Measurements from ENCODE around the gene C6orf118.

C6orf118 gene

GRCh38 chr6:165321150-165321549, 11.7 kb upstream of the C6orf118 start:
- TF ChIP-seq USF1 (IDR thresholded peaks at IDR 0.05) (no peak), TCF12 (IDR thresholded peaks at IDR 0.05; ENCODE audit: low read depth) (no peak), EGR1 (IDR thresholded peaks at IDR 0.05) (no peak), TEAD4 (IDR thresholded peaks at IDR 0.05) (no peak), YY1 (IDR thresholded peaks at IDR 0.05; ENCODE audit: low read depth) (no peak), FOXM1 (IDR thresholded peaks at IDR 0.05; ENCODE audit: borderline replicate concordance, low read depth) (no peak), TAF1 (IDR thresholded peaks at IDR 0.05; ENCODE audit: low read depth) (no peak), EP300 (IDR thresholded peaks at IDR 0.05; ENCODE audit: borderline replicate concordance) (no peak), CREB1 (IDR thresholded peaks at IDR 0.05; ENCODE audit: low read depth) (no peak), NFIC (IDR thresholded peaks at IDR 0.05) (no peak), CEBPB (IDR thresholded peaks at IDR 0.05) (no peak), MAX (IDR thresholded peaks at IDR 0.05) (no peak), ZBTB7A (IDR thresholded peaks at IDR 0.05; ENCODE audit: low read depth) (no peak)

GRCh38 chr6:165317723-165318122, 8.3 kb upstream of the C6orf118 start:
- TF ChIP-seq CEBPB (IDR thresholded peaks at IDR 0.05) (no peak), CREB1 (IDR thresholded peaks at IDR 0.05; ENCODE audit: low read depth) (no peak), EGR1 (IDR thresholded peaks at IDR 0.05) (no peak), TAF1 (IDR thresholded peaks at IDR 0.05; ENCODE audit: low read depth) (no peak), USF1 (IDR thresholded peaks at IDR 0.05) (no peak)

GRCh38 chr6:165306955-165307354, 2.5 kb downstream of the C6orf118 start:
- no peak for TF ChIP-seq RAD21 (IDR thresholded peaks at IDR 0.05; ENCODE audit: low read depth)
- no peak for TF ChIP-seq ZBTB7A (IDR thresholded peaks at IDR 0.05; ENCODE audit: low read depth)
- TF ChIP-seq EP300 (IDR thresholded peaks at IDR 0.05; ENCODE audit: borderline replicate concordance) = no peak
- no peak for TF ChIP-seq USF1 (IDR thresholded peaks at IDR 0.05)
- TF ChIP-seq CREB1 (IDR thresholded peaks at IDR 0.05; ENCODE audit: low read depth) = no peak
- no peak for TF ChIP-seq TEAD4 (IDR thresholded peaks at IDR 0.05)
- TF ChIP-seq REST (IDR thresholded peaks at IDR 0.05; ENCODE audit: low read depth) = no peak
- no peak for TF ChIP-seq CEBPB (IDR thresholded peaks at IDR 0.05)
- no peak for TF ChIP-seq YY1 (IDR thresholded peaks at IDR 0.05; ENCODE audit: low read depth)
- TF ChIP-seq TAF1 (IDR thresholded peaks at IDR 0.05; ENCODE audit: low read depth) = no peak
- TF ChIP-seq EGR1 (IDR thresholded peaks at IDR 0.05) = no peak
- no peak for TF ChIP-seq FOXM1 (IDR thresholded peaks at IDR 0.05; ENCODE audit: borderline replicate concordance, low read depth)
- TF ChIP-seq TCF12 (IDR thresholded peaks at IDR 0.05; ENCODE audit: low read depth) = no peak
- no peak for TF ChIP-seq MAX (IDR thresholded peaks at IDR 0.05)
- TF ChIP-seq NFIC (IDR thresholded peaks at IDR 0.05) = no peak

- TF ChIP-seq CREB1 (IDR thresholded peaks at IDR 0.05; ENCODE audit: low read depth) (no peak), RAD21 (IDR thresholded peaks at IDR 0.05; ENCODE audit: low read depth) (no peak), CEBPB (IDR thresholded peaks at IDR 0.05) (no peak), YY1 (IDR thresholded peaks at IDR 0.05; ENCODE audit: low read depth) (no peak), TAF1 (IDR thresholded peaks at IDR 0.05; ENCODE audit: low read depth) (no peak), ZBTB7A (IDR thresholded peaks at IDR 0.05; ENCODE audit: low read depth) (no peak), NFIC (IDR thresholded peaks at IDR 0.05) (no peak), TEAD4 (IDR thresholded peaks at IDR 0.05) (no peak), EP300 (IDR thresholded peaks at IDR 0.05; ENCODE audit: borderline replicate concordance) (no peak), MAX (IDR thresholded peaks at IDR 0.05) (no peak), FOXM1 (IDR thresholded peaks at IDR 0.05; ENCODE audit: borderline replicate concordance, low read depth) (no peak), REST (IDR thresholded peaks at IDR 0.05; ENCODE audit: low read depth) (no peak)
These were observed 7.8 kb downstream of the C6orf118 start for GRCh38 chr6:165301372-165302246.

All from Ishikawa (cell line).